ENCODE data around the gene ABCA12.
"Not testable (repeated sequence)": the region's sequence is repeated elsewhere in the genome, so short reads cannot be mapped to it uniquely, and the experiment has no call there.

Gene ABCA12

GRCh38 chr2:215138479-215138878 lies at the start of gene ABCA12:
Gene ABCA12 (minus strand): TSS chr2:215138626. CDS start chr2:215138208, 418 bp downstream.
- DNase-seq: no peak

DNA sequence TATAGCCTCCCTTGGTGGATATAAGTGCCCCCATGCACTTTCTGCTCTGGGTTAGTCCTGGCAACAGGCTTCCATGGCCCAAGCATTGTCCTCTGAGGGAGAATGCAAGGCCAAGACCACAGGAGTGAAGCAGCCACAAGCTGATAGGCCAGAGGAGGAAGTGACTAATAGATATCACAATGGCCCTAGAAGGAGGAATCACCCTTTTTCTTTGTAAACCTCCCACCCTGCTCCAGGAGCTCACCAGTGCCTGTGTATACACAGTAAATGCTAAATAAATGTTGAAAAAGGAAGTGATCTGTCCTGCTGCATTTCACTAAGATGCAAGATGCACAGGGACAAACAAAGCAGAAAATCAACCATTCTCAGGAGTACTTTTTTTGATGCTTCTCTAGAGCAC lies 49.7 kb upstream of the ABCA12 start:
- no peak for DNase-seq

DNA sequence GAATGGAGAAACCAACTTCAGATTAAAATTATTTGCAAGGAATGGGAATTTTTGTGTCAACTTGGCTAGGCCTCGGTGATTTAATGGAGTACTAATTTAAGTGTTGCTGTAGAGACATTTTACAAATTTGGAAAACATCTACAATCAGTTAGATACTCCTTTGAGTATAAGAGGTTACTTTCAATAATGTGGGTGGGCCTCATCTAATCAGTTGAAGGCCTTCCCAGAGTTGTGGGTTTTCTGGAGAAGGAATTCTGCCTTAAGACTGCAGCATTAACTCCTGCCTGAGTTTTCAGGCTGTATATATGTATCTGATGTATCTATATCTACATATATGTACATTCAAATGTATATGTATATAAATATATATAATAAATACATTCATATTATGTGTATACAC lies 47.6 kb upstream of the ABCA12 start:
- no peak for DNase-seq

DNA sequence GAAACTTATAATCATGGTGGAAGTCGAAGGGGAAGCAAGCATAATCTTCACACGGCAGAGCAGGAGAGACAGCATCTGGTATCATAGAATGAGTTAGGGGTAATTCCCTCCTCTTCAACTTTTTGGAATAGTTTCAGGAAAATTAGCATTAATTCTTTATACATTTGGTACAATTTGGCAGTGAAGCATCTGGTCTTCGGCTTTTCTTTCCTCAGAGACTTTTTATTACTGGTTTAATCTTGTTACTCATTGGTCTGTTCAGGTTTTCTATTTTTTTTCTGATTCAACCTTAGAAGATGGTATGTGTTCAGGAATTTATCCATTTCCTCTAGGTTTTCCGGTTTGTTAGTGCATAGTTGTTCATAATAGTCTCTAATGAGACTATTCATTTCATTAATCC lies 39.7 kb upstream of the ABCA12 start:
- no peak for DNase-seq

DNA sequence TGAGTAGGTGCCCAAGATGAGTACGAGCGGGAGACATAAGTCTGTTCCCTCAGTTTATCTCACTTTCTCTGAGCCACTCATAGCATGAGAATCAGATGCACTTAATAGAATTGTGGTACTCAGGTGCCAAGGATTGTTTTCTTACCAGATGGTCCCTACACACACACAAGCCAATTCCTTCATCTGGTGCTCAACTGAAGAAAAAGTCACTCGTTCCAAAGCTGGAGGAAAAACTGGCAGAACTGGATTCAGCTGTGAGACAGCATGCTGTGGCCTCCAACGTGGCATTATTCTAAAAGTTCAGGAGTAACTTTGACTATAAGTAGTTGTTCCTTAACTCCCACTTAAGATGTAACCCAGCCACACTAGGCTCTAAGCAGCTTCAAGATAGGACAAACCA lies 33.4 kb upstream of the ABCA12 start:
- no peak for DNase-seq

- DNase-seq: no peak
Measured at GRCh38 chr2:215171151-215171550, 32.7 kb upstream of the ABCA12 start.

- not testable (repeated sequence) for DNase-seq
Measured at GRCh38 chr2:215166505-215166904, 28.1 kb upstream of the ABCA12 start.

GRCh38 chr2:215163319-215163718 lies 24.9 kb upstream of the ABCA12 start:
- DNase-seq: not testable (repeated sequence)

DNA sequence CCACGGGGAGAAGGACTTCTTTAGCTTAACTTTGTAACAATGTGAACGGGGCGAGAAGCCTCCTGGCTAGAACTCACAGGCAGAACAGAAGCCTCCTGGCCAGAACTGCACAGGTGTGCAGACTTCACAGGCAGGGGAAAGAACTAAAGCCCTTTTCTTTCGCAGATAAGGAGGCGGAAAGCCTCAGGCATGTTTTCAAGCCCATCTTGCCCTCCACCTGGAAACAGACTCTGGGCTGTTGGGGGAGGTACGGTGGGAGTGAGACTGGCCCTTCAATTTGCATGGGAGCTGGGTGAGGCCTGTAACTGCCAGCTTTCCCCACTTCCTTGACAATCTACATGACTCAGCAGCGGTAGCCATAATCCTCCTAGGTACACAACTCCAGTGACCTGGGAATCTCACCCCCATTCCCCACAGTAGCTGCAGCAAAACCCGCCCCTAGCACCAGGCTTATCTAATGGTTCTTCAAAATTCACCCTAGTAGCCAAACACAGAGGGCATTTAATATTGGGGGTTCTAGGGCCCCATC lies 22.9 kb upstream of the ABCA12 start:
- no peak for DNase-seq

DNA sequence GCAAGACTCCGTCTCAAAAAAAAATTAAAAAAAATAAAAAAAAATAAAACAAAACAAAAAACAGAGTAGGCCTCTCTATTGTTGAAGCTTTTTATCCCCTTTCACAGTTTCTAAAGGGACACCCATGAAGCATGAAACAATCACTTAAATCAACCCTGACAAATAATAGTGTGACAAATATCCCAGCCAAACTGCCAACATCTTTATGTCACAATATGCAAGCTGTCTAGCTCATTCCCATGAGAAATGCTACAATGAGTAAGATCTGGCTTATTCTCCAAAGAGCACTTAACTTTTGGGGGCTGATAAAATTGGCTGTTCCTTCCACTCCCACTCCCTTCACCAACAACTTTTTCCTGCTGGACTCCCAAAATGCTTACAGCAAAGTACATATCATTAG lies 21.7 kb upstream of the ABCA12 start:
- DNase-seq: no peak

GRCh38 chr2:215156453-215156852 lies 18.0 kb upstream of the ABCA12 start:
- no peak for DNase-seq

GRCh38 chr2:215149894-215150293 lies 11.5 kb upstream of the ABCA12 start:
- DNase-seq: no peak

GRCh38 chr2:215149486-215149885 lies 11.1 kb upstream of the ABCA12 start:
- DNase-seq: no peak

DNA sequence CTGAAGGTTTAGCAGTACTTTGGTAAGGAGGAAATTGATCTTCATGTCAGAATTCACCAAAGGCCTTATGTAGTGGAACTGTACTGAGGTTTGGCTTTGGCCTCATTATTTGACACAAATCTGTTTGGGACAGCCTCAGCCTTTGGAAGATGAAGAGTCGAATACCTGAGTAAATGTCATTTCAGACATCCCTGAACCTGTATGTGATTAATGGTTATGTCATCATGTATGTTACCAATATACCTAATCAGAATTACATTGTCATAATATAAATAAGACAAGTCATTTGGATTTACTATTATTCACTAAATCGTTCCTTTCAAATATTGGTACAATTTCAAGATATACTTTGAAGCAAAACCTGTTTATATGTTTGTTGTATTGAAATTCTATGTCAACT lies 10.6 kb upstream of the ABCA12 start:
- no peak for DNase-seq

DNA sequence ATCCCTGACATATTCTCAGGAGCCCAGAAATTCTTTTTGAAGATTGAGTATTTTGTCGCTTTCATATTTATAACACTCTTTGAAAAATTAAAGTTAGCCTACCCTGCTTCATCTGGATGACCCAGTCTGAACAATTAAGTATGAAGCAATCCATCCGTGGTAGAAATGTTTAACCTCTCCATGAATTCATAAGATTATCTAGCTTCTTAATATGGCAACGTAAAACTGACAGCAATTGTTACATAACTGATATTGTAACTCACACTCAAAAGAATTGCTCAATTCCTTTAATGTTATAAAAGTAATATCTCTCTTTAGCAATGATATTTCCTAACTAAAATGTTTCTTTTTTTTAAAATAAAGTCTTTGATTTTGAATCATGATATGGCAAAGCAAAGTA lies 7.2 kb upstream of the ABCA12 start:
- DNase-seq: no peak

- DNase-seq: no peak
Measured at GRCh38 chr2:215144106-215144875, 5.9 kb upstream of the ABCA12 start.

DNA sequence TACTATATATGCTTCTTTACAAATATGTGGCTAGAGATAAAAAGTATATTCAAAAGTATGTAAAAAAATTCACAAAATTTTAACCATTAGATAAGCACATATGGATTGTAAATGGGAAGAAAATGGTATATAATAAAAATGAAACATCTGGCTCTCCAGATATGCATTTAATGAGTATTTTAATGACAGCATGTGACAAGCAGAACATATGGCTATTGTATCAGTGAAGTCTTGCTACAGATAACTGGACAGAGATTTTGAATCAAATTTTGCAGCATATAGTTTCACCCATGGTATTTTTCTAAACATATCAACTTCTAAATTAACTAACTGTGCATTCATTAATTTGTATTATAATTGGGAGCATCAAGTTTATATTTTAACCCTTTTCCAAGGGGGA lies 5.0 kb upstream of the ABCA12 start:
- DNase-seq: no peak

GRCh38 chr2:215141706-215142105 lies 3.3 kb upstream of the ABCA12 start:
- DNase-seq: no peak

GRCh38 chr2:215140166-215140707 lies 1.8 kb upstream of the ABCA12 start:
- no peak for DNase-seq

DNA sequence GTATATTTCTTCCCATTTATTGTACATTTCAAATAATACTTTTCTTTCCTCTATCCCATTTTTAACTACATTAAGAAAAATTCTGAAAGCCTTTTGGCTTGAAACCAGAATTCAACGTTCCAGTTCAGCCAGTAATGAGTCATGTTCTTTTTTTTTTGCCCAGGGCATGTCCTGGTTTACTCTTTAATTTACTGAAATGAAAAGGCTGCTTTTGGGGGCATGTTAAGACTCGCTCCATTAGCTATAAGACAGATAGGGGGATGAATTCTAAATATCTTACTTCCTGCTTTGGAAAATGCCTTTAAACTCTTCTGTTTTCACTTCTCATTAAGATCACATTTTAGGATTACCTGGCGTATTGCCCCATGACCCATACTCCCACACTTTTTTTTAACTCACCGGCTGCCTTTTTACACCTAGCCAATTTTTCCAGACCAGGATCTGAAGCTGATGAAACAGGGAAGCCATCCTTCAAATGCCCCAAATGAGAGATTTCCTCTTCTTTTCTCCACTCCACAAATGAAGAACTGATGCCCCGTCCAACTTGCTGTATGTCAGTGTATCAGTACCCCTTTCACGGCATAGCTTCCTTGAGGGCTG lies 585 bp downstream of the ABCA12 start:
- DNase-seq: no peak

- no peak for DNase-seq
Measured at GRCh38 chr2:215137329-215137686, 1.1 kb downstream of the ABCA12 start.

GRCh38 chr2:215136669-215137328 lies 1.6 kb downstream of the ABCA12 start:
- no peak for DNase-seq

GRCh38 chr2:215120401-215120800 lies 18.0 kb downstream of the ABCA12 start:
- DNase-seq: no peak

DNA sequence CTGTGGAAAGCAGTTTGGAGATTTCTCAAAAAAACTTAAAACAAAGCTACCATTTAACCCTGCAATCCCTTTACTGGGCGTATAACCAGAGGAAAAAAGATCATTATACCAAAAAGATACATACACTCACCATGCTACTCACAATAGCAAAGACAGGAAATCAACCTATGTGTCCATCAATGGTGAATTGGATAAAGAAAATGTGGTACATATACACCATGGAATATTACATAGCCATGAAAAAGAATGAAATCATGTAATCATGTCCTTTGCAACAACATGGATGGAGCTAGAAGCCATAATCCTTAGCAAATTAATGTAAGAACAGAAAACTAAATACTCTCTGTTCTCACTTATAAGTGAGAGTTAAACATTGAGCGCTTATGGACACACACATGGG lies 18.6 kb downstream of the ABCA12 start:
- DNase-seq: no peak

Data from DMS79 (cell line).